Coronary artery (tissue), 2 donors: ENCODE results near the gene TMEM255B.
A peak's percentile ranks its signal among the peaks of the same experiment; 100 is the strongest.

Experiments used
- DNase-seq: peaks from one replicate; pipeline ENCODE4 v3.0.0-alpha.2; 2017; ENCODE audit warnings: low spot score
- H3K27ac ChIP-seq, 2 donors: fragments of 200-600 bp; sonication (generic); one replicate each; pipeline ENCODE4 v1.5.1; 2016 to 2019
- H3K4me3 ChIP-seq: fragments of 200-600 bp; sonication (generic); 2 replicates; pipeline ENCODE4 v1.5.1; 2016; ENCODE audit warnings: mild to moderate bottlenecking, moderate library complexity
- TF ChIP-seq, protein P1 (sequence below): fragments of 200-600 bp; sonication (generic); IDR thresholded peaks from one replicate; pipeline ENCODE4 v1.5.1; 2019; ENCODE audit warnings: antibody characterized with exemption

The TMEM255B gene

DNA sequence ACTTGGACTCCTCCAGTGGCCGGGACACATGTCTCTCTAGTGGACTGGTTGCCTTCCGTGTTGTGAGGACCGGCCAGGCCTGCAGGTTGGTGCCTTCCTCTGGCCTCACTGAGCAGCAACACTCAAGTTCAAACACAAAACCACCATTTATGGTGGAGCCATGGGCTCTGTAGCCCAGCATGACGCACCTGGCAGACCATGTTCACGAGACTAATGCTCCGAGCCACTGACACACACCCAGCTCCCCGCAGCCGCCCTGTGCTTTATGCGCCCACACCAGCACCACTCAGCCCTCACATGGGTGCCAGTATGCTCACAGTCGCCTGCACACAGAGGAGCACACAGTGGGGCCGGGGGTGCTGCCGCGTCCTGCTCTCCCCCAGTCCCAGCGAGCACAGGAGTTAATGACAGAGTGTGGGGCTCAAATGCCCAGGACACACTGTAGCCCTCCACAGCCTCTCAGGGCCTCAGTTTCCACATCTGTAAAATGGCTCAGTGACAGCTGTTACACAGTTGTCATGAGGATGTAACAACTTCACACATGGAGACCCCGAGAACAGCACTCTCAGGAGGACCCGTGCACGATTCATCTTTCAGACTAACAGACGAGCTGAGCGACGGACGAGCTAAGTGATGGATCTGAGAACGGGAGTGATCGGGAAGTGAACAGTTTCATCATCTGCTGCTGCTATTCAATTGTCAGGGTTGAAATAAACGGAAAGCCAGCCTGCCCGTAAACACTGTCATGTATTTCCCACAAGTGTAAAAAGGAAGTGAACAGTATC, 97.1 kb downstream of the TMEM255B start:
- TF ChIP-seq, protein P1, sequence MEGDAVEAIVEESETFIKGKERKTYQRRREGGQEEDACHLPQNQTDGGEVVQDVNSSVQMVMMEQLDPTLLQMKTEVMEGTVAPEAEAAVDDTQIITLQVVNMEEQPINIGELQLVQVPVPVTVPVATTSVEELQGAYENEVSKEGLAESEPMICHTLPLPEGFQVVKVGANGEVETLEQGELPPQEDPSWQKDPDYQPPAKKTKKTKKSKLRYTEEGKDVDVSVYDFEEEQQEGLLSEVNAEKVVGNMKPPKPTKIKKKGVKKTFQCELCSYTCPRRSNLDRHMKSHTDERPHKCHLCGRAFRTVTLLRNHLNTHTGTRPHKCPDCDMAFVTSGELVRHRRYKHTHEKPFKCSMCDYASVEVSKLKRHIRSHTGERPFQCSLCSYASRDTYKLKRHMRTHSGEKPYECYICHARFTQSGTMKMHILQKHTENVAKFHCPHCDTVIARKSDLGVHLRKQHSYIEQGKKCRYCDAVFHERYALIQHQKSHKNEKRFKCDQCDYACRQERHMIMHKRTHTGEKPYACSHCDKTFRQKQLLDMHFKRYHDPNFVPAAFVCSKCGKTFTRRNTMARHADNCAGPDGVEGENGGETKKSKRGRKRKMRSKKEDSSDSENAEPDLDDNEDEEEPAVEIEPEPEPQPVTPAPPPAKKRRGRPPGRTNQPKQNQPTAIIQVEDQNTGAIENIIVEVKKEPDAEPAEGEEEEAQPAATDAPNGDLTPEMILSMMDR, result no peak
- peak; percentile 70 for DNase-seq
- Histone ChIP-seq H3K27ac (no peak overlapping the region), H3K4me3 (no peak overlapping the region)

DNA sequence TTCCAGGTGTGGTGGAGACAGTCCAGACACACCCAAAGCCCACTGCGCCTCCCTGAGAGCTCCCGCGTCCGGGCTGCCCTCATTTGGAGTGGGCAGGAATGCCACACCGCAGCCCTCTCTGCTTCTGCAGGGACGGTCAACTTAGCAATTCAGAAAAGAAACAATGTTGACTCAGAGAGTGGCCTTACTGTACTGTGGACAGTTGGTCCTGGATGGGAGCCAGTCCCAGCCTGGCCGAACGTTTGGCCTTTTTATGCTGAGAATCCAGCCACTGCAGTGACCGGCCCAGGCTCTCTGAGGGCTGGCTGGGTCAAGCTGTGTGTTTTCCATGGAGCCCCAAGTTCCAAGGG, 97.7 kb downstream of the TMEM255B start:
- H3K27ac ChIP-seq, result no peak overlapping the region
- DNase-seq, result peak; percentile 55
- no peak overlapping the region for H3K4me3 ChIP-seq
- TF ChIP-seq, protein P1, result no peak

DNA sequence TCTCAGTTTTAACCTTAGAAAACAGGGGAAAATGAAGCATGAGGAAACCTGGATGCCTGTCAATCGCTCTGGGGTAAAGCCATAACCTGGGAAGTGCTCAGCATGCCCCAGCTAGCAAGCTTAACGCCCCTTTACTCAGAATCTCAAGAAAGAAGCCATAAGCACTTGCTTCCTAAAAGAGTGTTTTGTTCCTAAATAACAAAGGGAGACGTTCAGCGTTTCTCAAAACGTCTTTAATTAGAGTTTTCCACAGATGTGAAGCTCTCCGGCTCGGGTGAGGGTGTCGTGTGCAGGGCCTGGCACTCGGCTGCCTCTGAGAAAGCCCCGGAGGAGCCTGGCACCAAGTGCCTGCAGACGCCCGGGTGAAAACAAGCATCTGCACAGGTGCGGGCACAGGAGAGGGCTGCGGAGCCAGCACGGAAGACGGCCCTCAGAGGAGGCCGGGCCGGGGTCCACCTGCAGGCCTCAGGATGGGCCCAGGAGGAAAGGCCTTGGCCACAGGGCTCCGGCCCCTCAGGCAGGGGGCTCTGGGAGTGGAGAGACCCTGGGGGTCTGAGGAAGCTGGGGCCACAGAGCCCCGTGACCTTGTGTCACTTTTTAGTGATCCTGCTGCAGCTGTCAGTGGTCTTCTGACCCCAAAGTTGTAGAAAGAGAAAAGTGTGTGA, 98.6 kb downstream of the TMEM255B start:
- peak; percentile 61 for DNase-seq
- no peak overlapping the region for H3K27ac ChIP-seq
- no peak overlapping the region for H3K4me3 ChIP-seq
- TF ChIP-seq, protein P1, result no peak

DNA sequence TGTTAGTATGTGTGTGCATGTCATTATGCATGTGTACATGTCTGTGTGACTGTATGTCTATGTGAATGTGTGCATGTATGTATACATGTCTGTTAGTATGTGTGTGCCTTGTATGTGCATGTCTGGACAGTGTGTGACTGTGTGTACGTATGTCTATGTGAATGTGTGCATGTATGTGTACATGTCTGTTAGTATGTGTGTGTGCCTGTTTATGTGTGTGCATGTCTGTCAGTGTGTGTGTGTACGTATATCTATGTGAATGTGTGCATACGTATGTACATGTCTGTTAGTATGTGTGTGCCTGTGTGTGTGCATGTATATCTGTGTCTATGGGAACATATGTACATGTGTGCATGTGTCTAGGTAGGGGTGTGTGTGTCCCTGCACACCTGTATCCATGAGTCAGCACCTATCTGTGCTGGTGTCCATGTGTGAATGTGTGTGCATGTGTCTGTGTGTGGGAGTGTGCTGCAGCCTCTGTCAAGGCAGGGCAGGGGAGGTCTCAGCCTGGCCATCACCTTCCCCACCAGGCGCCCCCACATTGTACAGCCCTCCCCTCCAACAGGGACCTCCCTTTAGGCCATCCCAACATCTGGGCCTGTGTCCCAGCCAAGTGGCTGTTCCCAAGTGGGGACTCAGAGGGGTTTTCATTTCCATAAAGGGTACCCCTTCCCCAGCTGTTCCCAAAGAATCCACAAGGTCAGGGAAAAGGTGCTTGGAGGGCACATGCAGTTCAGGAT, 100.5 kb downstream of the TMEM255B start:
- H3K27ac ChIP-seq, result no peak overlapping the region
- no peak for DNase-seq
- H3K4me3 ChIP-seq, result no peak overlapping the region
- TF ChIP-seq, protein P1, result no peak

DNA sequence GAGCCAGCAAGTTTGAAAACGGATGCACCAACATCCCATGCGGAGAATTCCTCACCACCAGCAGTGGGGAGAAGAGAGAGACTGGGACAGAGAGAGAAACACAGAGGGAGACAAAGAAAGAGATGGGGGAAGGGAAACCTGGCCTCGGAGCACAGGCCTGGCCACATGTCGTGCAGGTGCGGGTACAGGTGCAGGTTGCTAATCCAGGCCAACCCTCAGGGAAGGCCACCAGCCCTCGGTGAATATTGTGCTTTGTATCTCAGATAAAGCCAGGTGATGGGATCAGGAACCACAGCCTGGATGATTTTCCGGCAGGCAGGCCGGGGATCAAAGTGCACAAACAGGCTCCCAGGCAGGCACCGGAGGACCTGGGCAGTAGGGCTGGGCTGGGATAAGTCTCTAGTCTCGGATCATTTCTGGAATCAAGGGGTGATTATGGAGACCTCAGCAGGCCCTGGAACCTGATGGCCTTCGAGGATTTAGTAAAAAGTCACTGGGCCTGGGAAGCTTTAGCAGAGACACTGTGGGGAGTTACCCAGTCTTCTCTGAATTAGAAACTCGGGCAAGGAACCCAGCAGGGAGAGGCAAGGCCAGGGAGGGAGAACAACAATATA, 101.1 kb downstream of the TMEM255B start:
- TF ChIP-seq, protein P1, result no peak
- peak; percentile 53 for DNase-seq
- Histone ChIP-seq H3K4me3 (no peak overlapping the region), H3K27ac (peak overlapping the region in 1 of 2 donors; percentile 89)

DNA sequence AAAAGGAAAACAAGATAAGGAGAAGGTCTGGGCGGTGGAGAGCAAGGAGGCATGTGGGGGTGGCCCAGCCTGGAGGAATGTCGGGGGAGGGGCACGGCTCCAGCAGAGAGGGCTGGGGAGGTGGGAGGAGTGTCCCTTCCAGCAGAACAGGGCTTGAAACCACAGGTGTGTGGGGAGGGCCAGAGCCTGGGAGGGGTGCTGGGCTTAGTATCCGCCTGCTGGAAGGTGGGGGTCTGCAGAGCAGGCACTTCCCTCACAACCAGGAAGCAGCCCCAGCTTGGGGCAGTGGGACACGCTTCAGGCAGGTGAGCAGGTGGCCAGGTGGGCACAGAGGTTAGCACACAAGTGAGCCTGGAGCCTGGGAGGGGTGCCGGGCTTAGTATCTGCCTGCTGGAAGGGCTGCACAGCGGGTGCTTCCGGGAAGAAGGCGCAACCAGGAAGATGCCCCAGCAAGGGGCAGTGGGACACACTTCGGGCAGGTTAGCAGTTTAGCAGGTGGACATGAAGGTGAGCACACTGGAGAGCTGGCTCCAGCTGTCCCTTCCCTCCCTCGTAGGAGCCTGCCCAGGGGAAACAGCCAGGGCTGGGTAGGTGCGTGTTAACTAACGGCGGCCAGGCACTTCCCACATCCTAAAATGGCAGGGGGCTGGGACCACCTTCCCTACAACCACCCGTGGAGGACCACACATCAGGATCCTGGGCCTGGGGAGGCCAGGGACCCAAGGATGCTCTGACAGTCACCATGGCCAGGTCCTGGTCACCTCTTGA, 101.8 kb downstream of the TMEM255B start:
- TF ChIP-seq, protein P1, result no peak
- Histone ChIP-seq H3K27ac (peak overlapping the region; percentile 33 to 89), H3K4me3 (no peak overlapping the region)
- DNase-seq, result peak; percentile 73
